GDM1 (cell line): Measurements from ENCODE around the gene COX6B1.
"Not testable (repeated sequence)": the region's sequence is repeated elsewhere in the genome, so short reads cannot be mapped to it uniquely, and the experiment has no call there.

ENCODE experiments used
- DNase-seq: peaks from one replicate; lab custom pipeline; 2025; lab: John Stamatoyannopoulos, UW

COX6B1 gene

GRCh38 chr19:35665157-35665556, 17.0 kb downstream of the COX6B1 start:
- no peak for DNase-seq

GRCh38 chr19:35665604-35666003, 17.5 kb downstream of the COX6B1 start:
- DNase-seq = no peak

- no peak for DNase-seq
Measured at GRCh38 chr19:35666251-35666913, 18.3 kb downstream of the COX6B1 start, which contains the start of gene UPK1A. Gene UPK1A (plus strand): TSS chr19:35666517. CDS start chr19:35666813, 296 bp downstream.

GRCh38 chr19:35669566-35669965, 21.4 kb downstream of the COX6B1 start:
- no peak for DNase-seq

- no peak for DNase-seq
Measured at GRCh38 chr19:35669974-35670373, 21.9 kb downstream of the COX6B1 start.

- DNase-seq = no peak
Measured at GRCh38 chr19:35670686-35671085, 22.6 kb downstream of the COX6B1 start.

- DNase-seq = no peak
Measured at GRCh38 chr19:35671818-35672217, 23.7 kb downstream of the COX6B1 start.

GRCh38 chr19:35673121-35673804, 25.1 kb downstream of the COX6B1 start:
- no peak for DNase-seq

- DNase-seq = no peak
Measured at GRCh38 chr19:35675589-35676140, 27.5 kb downstream of the COX6B1 start.

GRCh38 chr19:35689836-35690235, 41.7 kb downstream of the COX6B1 start:
- no peak for DNase-seq

- not testable (repeated sequence) for DNase-seq
Measured at GRCh38 chr19:35691106-35691505, 43.0 kb downstream of the COX6B1 start.

- DNase-seq = no peak
Measured at GRCh38 chr19:35692010-35692409, 43.9 kb downstream of the COX6B1 start.

GRCh38 chr19:35693422-35693821, 45.3 kb downstream of the COX6B1 start:
- no peak for DNase-seq

- DNase-seq = peak; percentile 82
Measured at GRCh38 chr19:35693835-35694599, 45.9 kb downstream of the COX6B1 start.

GRCh38 chr19:35695895-35696422, 47.8 kb downstream of the COX6B1 start:
- DNase-seq = no peak

GRCh38 chr19:35696835-35697234, 48.7 kb downstream of the COX6B1 start:
- DNase-seq = no peak

GRCh38 chr19:35702223-35703012, 54.3 kb downstream of the COX6B1 start:
- DNase-seq = peak; percentile 96

GRCh38 chr19:35703343-35703742, 55.2 kb downstream of the COX6B1 start:
- DNase-seq = no peak

GRCh38 chr19:35704218-35704617, 56.1 kb downstream of the COX6B1 start, which contains the start of gene ZBTB32:
Gene ZBTB32 (plus strand): TSS chr19:35704558. CDS start chr19:35714627, 10,069 bp downstream.
- no peak for DNase-seq
